Hematopoietic multipotent progenitor cell (in vitro differentiated cells): ENCODE data around the gene TRIP6. TPM values are rescaled to one million over a fixed set of nuclear protein-coding genes. Genes with fewer than 3 reads are reported as not detected.
"Not testable (repeated sequence)": the region's sequence is repeated elsewhere in the genome, so short reads cannot be mapped to it uniquely, and the experiment has no call there.

ENCODE experiments used
- DNase-seq, 3 donors: peaks; one replicate each; pipeline ENCODE4 v3.0.0-alpha.2; 2011 to 2015; ENCODE audit warnings: low read depth in 2 of 3, low spot score in 2 of 3
- total RNA-seq: library from RNA; depleted of rRNA; stranded (reverse); fragments of >200 nt; gene quantifications from one replicate; pipeline ENCODE4 v1.2.3, GENCODE V29; 2012

TRIP6 gene
- total RNA-seq, 1 donor = 44.7 TPM

DNA sequence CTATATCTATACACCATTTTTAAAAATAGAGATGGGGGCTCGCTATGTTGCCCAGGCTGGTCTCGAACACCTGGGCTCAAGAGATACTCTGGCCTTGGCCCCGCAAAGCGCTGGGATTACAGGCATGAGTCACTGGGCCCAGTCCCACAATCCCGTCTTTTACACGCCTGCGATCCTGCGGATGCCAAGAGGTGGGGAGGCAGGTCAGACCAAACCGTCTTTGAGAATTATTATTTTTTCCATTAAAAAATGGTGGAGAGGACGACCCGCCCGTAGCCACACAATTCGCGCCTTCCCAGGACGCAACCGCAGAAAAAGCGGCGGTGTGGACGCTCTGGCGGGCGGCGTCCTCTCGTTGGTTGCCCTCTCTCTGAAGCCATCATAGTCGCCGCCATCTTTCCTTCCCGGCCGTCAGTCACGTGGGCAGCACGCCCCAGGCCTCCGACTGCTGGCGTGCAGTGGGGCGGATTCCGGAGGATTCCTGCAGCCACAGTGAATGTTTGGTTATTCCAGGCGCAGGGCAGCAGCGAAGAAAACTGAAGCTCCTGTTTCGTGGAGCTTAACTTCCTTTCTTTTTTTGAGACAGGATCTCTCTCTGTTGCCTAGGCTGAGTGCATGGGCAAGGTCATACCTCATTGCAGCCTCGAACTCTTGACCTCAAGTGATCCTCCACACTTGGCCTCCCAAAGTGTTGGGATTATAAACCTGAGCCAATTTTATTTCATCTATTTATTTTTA, 29.9 kb upstream of the TRIP6 start:
- peak; percentile 35 to 85 (median 80) for DNase-seq

GRCh38 chr7:100839361-100839760, 27.8 kb upstream of the TRIP6 start:
- DNase-seq = no peak

GRCh38 chr7:100840470-100841100, 26.6 kb upstream of the TRIP6 start:
- no peak for DNase-seq

DNA sequence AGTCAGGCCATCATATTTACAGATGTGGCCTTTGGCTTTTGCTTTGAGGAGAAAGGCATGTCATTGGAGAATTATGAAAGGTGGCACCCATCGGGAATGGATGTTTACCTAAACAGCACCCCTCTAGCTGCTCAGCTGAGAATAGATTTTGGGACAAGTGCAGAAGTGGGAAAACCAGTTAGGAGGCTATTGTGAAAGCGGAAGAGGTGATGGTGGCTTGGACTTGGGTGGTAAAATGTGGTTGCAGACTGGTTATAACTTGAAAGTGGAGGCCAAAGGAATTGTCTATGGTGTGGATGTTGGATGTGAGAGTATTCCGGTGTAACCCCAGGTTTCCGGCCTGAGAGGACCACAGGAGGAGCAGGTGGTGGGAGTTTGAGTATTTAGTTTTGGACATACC, 19.8 kb upstream of the TRIP6 start:
- no peak for DNase-seq

DNA sequence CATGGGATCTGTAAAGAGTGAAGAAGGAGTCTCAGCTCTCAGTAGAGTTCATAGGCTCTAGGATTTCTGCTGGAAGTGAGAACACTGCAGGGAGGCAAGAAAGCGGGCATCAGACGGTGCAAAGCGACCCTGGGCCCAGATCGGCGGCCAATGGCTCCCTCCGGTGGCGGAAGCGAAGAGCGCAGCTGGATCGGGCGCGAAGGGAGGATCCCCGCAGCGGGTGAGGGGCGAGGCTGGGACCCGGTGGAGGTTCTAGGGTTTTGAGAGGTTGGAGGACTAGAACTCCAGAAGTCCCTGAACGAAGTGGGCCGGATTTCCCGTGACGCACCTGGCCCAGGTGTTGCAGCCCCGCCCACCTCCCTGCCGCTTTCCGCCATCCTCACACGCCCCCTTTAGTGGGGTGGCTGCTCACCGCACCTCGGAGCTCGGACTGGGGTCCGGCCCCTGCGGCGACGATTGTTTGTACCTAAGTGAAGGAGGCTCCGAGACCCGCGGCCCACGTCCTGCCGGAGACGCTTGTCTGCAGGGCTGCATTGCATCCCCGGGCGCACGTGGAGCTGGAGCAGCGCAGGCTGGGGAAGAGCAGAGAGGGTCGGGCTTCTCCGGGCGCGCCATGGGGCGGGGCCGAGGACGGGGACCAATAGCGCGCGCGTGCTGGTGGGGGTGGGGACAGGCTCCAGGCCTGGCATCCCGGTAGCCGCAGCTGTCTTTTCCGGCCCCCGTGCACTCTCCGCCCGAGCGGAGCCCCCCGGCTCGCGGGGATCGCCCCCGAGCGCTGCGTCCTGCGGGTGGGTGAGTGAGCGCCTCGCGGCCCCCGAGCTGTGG, 14.9 kb upstream of the TRIP6 start, which contains the start of gene SLC12A9:
TSS of gene SLC12A9 (plus strand) at position 666 of the 825 bp plus-strand sequence. CDS start 1,485 bp downstream, outside the sequence.
- DNase-seq = peak; percentile 67 to 81 (median 75)

GRCh38 chr7:100854146-100854895, 12.9 kb upstream of the TRIP6 start:
- no peak for DNase-seq

DNA sequence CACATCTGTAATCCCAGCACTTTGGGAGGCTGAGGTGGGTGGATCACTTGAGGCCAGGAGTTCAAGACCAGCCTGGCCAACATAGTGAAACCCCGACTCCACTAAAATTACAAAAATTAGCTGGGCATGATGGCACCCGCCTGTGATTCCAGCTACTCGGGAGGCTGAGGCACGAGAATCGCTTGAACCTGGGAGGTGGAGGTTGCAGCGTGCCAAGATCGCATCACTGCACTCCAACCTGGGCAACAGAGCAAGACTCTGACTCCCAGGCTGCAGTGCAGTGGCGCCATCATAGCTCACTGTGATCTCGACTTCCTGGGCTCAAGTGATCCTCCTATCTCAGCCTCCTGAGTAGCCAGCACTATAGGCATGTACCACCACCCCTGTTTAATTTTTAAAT, 12.3 kb upstream of the TRIP6 start:
- DNase-seq = not testable (repeated sequence)

- DNase-seq = no peak
These were observed 11.7 kb upstream of the TRIP6 start for GRCh38 chr7:100855515-100855914.

DNA sequence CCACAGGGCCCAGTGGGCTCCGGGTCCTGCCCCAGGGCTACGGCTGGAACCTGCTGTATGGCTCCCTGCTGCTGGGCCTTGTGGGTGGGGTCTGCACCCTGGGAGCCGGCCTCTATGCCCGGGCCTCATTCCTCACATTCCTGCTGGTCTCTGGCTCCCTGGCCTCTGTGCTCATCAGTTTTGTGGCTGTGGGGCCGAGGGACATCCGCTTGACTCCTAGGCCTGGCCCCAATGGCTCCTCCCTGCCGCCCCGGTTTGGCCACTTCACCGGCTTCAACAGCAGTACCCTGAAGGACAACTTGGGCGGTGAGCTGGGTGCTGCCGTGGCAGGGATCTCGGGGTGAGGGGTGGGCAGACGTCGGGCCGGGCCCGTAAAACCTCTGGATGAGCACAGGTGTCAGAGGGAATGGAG, 10.3 kb upstream of the TRIP6 start:
- no peak for DNase-seq

DNA sequence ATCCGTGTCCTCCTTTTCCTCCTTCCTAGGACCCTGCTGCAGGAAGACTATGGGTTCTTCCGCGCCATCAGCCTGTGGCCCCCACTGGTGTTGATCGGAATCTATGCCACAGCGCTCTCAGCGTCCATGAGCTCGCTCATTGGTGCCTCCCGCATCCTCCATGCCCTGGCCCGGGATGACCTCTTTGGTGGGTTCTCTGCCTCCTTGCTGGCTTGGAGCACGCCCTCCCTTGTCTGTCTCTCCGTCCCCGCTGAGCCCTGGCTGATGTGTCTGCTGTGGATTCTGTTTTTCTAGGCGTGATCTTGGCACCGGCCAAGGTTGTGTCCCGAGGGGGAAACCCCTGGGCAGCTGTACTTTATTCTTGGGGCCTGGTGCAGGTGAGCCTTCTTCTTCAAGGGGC, 7.3 kb upstream of the TRIP6 start:
- no peak for DNase-seq

DNA sequence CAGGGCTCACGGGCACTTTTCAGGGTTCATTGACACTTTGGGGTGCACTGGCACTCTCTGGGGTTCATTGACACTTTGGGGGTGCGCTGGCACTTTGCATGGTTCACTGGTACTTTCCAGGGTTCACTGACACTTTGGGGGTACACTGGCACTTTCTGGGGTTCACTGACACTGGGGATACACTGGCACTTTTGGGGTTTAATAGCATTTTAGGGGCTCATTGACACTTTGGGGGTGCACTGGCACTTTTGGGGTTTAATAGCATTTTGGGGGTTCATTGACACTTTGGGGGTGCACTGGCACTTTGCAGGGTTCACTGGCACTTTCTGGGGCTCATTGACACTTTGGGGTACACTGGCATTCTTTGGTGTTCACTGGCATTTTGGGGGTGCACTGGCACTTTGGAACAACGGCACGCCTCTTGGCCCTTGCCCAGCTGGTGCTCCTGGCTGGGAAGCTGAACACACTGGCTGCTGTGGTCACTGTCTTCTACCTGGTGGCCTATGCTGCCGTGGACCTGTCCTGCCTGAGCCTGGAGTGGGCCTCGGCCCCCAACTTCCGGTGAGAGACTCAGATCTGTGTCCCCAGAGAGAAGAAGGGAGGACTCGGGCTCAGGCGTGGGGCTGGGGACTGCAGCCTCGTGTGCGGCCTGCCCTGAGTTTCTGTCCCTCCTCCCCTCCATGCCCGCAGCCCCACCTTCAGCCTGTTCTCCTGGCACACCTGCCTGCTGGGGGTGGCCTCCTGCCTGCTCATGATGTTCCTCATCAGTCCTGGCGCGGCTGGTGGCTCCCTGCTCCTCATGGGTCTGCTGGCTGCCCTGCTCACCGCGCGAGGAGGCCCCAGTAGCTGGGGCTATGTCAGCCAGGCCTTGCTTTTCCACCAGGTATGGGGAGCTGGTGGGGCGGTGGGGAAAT, 6.2 kb upstream of the TRIP6 start:
- DNase-seq = no peak

DNA sequence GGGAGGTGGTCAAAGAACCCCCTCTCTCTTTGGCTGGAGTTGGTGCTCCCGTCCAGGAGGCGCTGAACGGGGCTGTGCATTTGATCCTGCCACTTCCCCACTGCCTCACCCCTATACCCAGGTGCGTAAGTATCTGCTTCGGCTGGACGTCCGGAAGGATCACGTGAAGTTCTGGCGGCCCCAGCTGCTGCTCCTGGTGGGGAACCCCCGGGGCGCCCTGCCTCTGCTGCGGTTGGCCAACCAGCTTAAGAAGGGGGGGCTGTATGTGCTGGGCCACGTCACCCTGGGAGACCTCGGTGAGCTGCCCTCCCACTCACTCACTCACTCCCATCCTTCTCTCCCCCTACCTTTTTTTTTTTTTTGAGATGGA, 5.6 kb upstream of the TRIP6 start:
- no peak for DNase-seq

GRCh38 chr7:100863406-100863950, 3.7 kb upstream of the TRIP6 start:
- peak in 2 of 3 donors; percentile 56 to 61 for DNase-seq

GRCh38 chr7:100864263-100864845, 2.8 kb upstream of the TRIP6 start:
- DNase-seq = no peak

DNA sequence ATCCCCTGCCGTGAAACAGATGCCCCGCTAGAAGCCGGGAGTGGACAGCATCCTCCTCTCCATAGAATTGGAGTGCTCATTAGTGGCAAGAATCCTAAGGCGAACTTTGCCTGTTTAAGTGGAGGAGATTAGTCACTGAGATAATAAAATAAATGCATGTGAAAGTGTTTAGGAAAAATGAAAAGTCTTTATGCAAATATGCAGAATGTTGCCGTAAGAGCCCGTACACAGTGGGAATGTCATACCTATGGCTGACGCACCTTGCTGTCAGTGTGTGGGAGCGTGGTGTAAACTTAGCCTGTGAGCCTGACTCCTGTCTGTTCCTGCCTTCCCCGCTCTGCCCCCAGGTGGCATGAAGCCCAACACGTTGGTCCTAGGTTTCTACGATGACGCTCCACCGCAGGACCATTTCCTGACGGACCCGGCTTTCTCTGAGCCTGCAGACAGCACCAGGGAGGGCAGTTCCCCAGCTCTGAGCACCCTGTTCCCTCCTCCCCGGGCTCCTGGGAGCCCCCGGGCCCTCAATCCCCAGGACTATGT, 1.7 kb upstream of the TRIP6 start:
- peak in 2 of 3 donors; percentile 27 to 50 for DNase-seq

GRCh38 chr7:100865938-100866728, 1.1 kb upstream of the TRIP6 start:
- peak in 2 of 3 donors; percentile 81 to 89 for DNase-seq

GRCh38 chr7:100866729-100867039, 503 bp upstream of the TRIP6 start:
- no peak for DNase-seq
